MM.1S (cell line): ENCODE results near the gene GAK.

Source experiments
- DNase-seq: peaks from one replicate; pipeline ENCODE4 v3.0.0-alpha.2; 2015
- H2AFZ ChIP-seq: fragments of 300-600 bp; sonication (generic); 2 replicates; pipeline ENCODE4 v1.6.0; 2016; ENCODE audit warnings: antibody characterized with exemption, low read length
- H3F3A ChIP-seq: fragments of 300-600 bp; sonication (generic); 2 replicates; pipeline ENCODE4 v1.6.1; 2016; ENCODE audit warnings: mild to moderate bottlenecking, antibody characterized with exemption, low read length, moderate library complexity, mixed read lengths; ENCODE audit not compliant: insufficient read depth
- H3K27ac ChIP-seq: fragments of 300-600 bp; sonication (generic); 2 replicates; pipeline ENCODE4 v1.5.1; 2016; ENCODE audit warnings: mild to moderate bottlenecking, low read length
- H3K27me3 ChIP-seq: fragments of 300-600 bp; sonication (generic); replicated peaks from 2 replicates; pipeline ENCODE4 v1.6.0; 2016; ENCODE audit warnings: low read length; ENCODE audit not compliant: insufficient read depth
- H3K36me3 ChIP-seq: fragments of 300-600 bp; sonication (generic); replicated peaks from 2 replicates; pipeline ENCODE4 v1.6.1; 2016; ENCODE audit warnings: mild to moderate bottlenecking, low read length, mixed read lengths; ENCODE audit not compliant: insufficient read depth
- H3K4me1 ChIP-seq: fragments of 300-600 bp; sonication (generic); 2 replicates; pipeline ENCODE4 v1.6.1; 2016; ENCODE audit warnings: low read length, mixed read lengths
- H3K4me2 ChIP-seq: fragments of 300-600 bp; sonication (generic); 2 replicates; pipeline ENCODE4 v1.6.0; 2016; ENCODE audit warnings: low read depth, low read length
- H3K4me3 ChIP-seq: fragments of 300-600 bp; sonication (generic); 2 replicates; pipeline ENCODE4 v1.5.1; 2016; ENCODE audit warnings: low read length, mixed read lengths
- H3K79me2 ChIP-seq: fragments of 300-600 bp; sonication (generic); 2 replicates; pipeline ENCODE4 v1.6.1; 2016; ENCODE audit warnings: mixed run types, low read length, mixed read lengths
- H3K9ac ChIP-seq: fragments of 300-600 bp; sonication (generic); 2 replicates; pipeline ENCODE4 v1.6.1; 2016; ENCODE audit warnings: low read length, mixed read lengths
- H3K9me2 ChIP-seq: fragments of 300-600 bp; sonication (generic); replicated peaks from 2 replicates; pipeline ENCODE4 v1.6.1; 2016; ENCODE audit warnings: mild to moderate bottlenecking, low read length, mixed read lengths; ENCODE audit not compliant: insufficient read depth
- H3K9me3 ChIP-seq: fragments of 300-600 bp; sonication (generic); replicated peaks from 2 replicates; pipeline ENCODE4 v1.6.1; 2016; ENCODE audit warnings: mild to moderate bottlenecking, low read length, mixed read lengths; ENCODE audit not compliant: insufficient read depth
- H4K20me1 ChIP-seq: fragments of 300-600 bp; sonication (generic); 2 replicates; pipeline ENCODE4 v1.6.1; 2016; ENCODE audit warnings: mild to moderate bottlenecking, low read length, moderate library complexity, mixed read lengths; ENCODE audit not compliant: insufficient read depth
- EZH2 ChIP-seq: fragments of 300-600 bp; sonication (generic); optimal IDR thresholded peaks from 2 replicates; pipeline ENCODE3; 2017; ENCODE audit warnings: low read depth, mild to moderate bottlenecking, antibody characterized with exemption, low read length, mixed read lengths
- EZH2phosphoT487 ChIP-seq: fragments of 300-600 bp; sonication (generic); IDR thresholded peaks from 2 replicates; pipeline ENCODE4 v1.6.1; 2018; ENCODE audit warnings: antibody characterized with exemption, low read length
- TF ChIP-seq, protein P1 (sequence below): fragments of 300-600 bp; sonication (generic); IDR thresholded peaks from 2 replicates; pipeline ENCODE4 v1.5.1; 2016; ENCODE audit warnings: antibody characterized with exemption, low read length, mixed read lengths

Gene GAK

DNA sequence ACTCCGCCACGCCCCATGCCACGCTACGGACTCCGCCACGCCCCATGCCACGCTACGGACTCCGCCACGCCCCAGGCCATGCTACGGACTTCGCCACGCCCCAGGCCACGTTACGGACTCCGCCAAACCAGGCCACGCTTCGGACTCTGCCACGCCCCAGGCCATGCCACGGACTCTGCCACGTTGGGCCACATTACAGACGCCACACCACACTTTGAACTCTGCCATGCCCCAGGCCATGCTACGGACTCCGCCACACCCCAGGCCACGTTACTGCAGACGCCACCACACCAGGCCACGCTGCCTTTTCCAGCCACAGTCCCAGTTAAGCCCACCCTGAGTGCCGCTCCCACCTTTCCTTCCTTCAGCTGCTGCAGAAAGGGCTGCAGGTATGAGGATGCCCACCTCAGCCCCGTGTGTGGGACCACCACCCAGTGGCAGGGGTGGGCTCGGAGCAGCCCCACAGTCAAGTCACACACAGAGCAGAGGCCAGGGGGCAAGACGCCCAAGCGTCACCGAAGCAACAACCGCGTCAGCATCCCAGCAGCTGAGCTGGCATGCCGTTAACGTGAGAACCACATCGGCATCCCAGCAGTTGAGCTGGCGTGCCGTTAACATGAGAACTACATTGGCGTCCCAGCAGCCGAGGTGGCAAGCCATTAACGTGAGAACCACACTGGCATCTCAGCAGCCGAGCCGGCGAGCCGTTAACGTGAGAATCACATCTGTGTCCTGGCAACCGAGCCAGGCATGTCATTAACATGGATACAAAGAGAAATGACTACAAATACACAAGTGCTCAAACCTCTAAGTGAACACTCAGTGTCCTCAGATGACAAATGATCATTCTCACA is 26.4 kb downstream of the GAK start:
- Histone ChIP-seq H3K36me3 (peaks cover 3% of the 10 kb centered on the region; the same call in 1 of the 2 replicates), H2AFZ (no peak overlapping the region), H3K27me3 (no peaks in the 10 kb centered on the region), H3K9ac (no peak overlapping the region), H3K4me2 (no peak overlapping the region), H4K20me1 (no peaks in the 10 kb centered on the region), H3K9me3 (no peaks in the 10 kb centered on the region), H3K79me2 (peaks cover 23% of the 10 kb centered on the region), H3F3A (no peaks in the 10 kb centered on the region), H3K4me3 (no peak overlapping the region), H3K9me2 (no peaks in the 10 kb centered on the region), H3K4me1 (no peaks in the 10 kb centered on the region), H3K27ac (no peak overlapping the region)
- no peak for DNase-seq
- no peak for TF ChIP-seq EZH2phosphoT487
- TF ChIP-seq EZH2: no peak
- TF ChIP-seq, protein P1, sequence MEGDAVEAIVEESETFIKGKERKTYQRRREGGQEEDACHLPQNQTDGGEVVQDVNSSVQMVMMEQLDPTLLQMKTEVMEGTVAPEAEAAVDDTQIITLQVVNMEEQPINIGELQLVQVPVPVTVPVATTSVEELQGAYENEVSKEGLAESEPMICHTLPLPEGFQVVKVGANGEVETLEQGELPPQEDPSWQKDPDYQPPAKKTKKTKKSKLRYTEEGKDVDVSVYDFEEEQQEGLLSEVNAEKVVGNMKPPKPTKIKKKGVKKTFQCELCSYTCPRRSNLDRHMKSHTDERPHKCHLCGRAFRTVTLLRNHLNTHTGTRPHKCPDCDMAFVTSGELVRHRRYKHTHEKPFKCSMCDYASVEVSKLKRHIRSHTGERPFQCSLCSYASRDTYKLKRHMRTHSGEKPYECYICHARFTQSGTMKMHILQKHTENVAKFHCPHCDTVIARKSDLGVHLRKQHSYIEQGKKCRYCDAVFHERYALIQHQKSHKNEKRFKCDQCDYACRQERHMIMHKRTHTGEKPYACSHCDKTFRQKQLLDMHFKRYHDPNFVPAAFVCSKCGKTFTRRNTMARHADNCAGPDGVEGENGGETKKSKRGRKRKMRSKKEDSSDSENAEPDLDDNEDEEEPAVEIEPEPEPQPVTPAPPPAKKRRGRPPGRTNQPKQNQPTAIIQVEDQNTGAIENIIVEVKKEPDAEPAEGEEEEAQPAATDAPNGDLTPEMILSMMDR: no peak

DNA sequence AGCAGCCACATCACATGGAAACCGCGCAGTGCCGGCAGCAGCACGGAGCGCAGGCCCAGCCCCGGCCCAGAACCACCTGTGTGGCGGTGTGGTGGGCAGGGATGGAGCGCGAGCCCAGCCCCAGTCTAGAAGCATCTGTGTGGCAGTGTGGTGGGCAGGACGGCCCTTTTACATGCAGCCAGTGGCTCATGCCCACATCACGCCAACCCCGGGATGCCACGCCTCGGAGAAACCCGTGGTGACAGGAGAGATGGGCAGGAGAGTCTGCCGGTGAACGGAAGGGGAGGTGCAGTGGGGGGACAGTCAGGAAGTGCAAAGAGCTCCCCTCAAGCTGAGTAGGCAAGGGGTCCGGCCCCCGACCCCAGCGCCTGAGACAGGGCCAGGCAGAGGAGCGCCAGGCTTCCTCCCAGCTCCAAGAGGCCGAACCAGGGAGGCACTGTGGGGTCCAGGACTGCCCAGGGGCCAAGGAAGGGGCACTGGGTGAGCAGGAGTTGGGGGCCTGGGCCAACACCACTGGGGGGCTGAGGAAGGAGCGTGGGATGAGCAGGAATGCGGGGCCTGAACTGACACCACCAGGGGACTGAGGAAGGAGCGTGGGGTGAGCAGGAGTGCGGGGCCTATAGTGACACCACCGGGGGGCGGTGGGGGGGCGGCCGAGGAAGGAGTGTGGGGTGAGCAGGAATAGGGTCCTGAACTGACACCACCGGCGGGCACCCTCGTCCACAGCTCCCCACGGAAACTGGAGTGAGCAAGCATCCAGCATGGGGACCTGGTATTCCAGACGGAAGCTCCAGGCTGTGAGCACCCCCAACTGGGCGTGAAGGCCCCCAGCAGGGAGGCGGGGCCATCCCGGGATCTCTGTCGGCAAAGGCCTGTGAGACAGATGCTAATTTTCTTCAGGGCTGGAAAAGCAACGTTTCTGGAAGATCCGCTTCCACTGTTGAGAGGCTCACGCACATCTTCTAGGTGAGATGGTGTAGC is 28.8 kb downstream of the GAK start:
- TF ChIP-seq EZH2 (no peak), EZH2phosphoT487 (no peak)
- TF ChIP-seq, protein P1: no peak
- no peaks in the 10 kb centered on the region for H3K27me3 ChIP-seq
- H3K36me3 ChIP-seq: peaks cover 3% of the 10 kb centered on the region; the same call in 1 of the 2 replicates
- H4K20me1 ChIP-seq: no peaks in the 10 kb centered on the region
- H3K27ac ChIP-seq: no peak overlapping the region
- no peak for DNase-seq
- H3K9me3 ChIP-seq: no peaks in the 10 kb centered on the region
- no peak overlapping the region for H3K4me2 ChIP-seq
- H3K4me1 ChIP-seq: no peaks in the 10 kb centered on the region
- H3K9me2 ChIP-seq: no peaks in the 10 kb centered on the region
- peaks cover 27% of the 10 kb centered on the region for H3K79me2 ChIP-seq
- no peaks in the 10 kb centered on the region for H3F3A ChIP-seq
- no peak overlapping the region for H3K9ac ChIP-seq
- H3K4me3 ChIP-seq: no peak overlapping the region
- H2AFZ ChIP-seq: no peak overlapping the region

DNA sequence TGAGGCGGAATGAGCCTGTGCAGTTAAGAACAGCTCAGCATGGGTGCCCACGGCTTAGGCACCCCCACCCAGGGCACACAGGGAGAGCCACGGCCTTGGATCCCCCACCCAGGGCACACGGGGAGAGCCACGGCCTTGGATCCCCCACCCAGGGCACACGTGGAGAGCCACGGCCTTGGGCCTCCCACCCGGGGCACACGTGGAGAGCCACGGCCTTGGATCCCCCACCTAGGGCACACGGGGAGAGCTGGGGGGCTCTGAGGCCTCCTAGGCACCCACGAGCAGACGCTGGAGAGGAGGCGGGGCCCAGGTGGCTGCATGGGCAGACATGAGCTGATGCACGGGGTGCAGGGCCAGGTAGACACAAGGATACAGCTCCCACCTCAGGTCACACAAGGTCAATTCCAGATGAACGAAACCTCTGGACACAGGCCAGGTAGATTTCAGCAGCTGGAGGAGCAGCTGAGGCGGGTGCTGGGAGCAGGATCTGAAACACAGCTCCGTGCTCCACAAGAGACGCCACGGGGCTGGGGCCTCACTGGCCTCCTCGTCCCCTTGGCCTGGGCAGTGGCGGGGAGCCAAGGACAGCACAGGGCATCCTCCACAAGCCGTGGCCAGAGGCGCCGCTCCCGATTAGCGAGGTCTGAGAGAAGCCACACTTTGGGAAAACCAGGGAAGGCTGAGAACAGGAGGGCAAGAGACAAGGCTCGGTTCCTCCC is 30.8 kb downstream of the GAK start:
- no peak for DNase-seq
- no peaks in the 10 kb centered on the region for H4K20me1 ChIP-seq
- peaks cover 11% of the 10 kb centered on the region for H3K79me2 ChIP-seq
- no peaks in the 10 kb centered on the region for H3K9me3 ChIP-seq
- no peaks in the 10 kb centered on the region for H3F3A ChIP-seq
- H3K27me3 ChIP-seq: no peaks in the 10 kb centered on the region
- H3K9ac ChIP-seq: no peak overlapping the region
- no peaks in the 10 kb centered on the region for H3K4me1 ChIP-seq
- H3K36me3 ChIP-seq: peaks cover 14% of the 10 kb centered on the region
- no peaks in the 10 kb centered on the region for H3K9me2 ChIP-seq
- no peak overlapping the region for H3K27ac ChIP-seq
- no peak overlapping the region for H3K4me3 ChIP-seq
- no peak overlapping the region for H2AFZ ChIP-seq
- no peak overlapping the region for H3K4me2 ChIP-seq
- TF ChIP-seq EZH2phosphoT487 (no peak), EZH2 (no peak)
- TF ChIP-seq, protein P1: no peak
